NCI-H524 (cell line): ENCODE measurements around the gene OR5B3.
"Not testable (repeated sequence)": the region's sequence is repeated elsewhere in the genome, so short reads cannot be mapped to it uniquely, and the experiment has no call there.

Source experiments
- DNase-seq, 2 experiments: peaks; one replicate each; lab custom pipeline; 2025; lab: John Stamatoyannopoulos, UW

OR5B3 gene

GRCh38 chr11:58406774-58407173, at the start of gene OR5B3:
Gene OR5B3 (minus strand): TSS chr11:58406874. CDS start chr11:58403409, 3,465 bp downstream.
- DNase-seq = no peak

DNA sequence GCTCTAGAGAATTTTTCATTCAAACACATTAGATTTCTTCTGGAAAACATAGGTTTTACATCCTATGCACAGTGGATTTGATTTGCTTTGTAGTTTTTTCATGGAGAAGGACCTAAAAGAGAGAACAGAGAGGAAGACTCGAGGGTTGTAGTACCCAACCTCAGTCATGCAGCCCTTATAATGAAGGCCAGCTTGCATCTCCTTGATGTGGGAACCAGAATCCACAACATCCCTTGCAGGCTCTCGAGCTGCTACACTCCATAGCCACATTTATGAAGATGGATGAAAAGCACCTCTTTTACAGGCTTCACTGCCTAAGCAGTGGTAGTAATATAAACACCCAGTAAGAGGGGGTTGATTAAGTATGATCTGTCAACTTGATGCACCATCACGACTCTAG, 44.9 kb upstream of the OR5B3 start:
- DNase-seq = no peak

DNA sequence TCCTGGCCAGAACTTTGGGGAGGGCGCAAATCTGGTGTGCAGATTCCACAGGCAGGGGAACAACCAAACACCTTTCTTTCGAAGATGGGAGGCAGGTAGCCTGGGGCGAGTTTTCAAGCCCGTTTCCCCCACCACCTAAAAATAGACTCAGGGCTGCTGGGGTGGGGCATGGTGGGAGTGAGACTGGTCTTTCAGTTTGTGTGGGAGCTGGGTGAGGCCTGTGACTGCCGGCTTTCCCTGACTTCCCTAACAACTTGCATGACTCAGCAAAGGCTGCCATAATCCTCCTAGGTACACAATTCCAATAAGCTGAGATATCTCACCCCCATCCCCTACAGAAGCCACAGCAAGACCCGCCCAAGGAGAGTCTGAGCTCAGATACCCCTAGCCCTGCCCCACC, 39.6 kb upstream of the OR5B3 start:
- no peak for DNase-seq

GRCh38 chr11:58444300-58444699, 37.6 kb upstream of the OR5B3 start:
- DNase-seq = no peak

DNA sequence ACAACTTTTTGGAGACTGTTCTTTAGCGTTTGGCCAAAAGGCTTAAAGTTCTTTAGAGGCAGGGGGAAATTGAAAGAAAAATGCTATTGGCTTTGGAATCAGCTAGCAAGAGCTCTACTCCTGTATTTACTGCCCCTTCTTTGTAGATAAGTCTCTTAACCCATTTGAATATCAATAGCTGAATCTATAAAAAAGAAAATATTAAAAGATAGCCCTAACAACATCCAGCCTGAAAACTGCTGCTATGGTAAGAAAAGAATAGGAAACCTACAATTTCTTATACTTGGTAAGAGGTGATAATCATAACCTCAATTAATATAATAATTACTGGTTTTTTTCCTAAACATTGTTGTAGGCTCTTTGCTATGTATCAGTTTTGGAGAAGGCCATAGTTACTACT, 35.5 kb upstream of the OR5B3 start, which contains the start of gene OR5B12:
OR5B12 (minus strand) TSS at position 101 of the 400 bp plus-strand sequence. CDS start 2,085 bp downstream, outside the sequence.
- DNase-seq = no peak

DNA sequence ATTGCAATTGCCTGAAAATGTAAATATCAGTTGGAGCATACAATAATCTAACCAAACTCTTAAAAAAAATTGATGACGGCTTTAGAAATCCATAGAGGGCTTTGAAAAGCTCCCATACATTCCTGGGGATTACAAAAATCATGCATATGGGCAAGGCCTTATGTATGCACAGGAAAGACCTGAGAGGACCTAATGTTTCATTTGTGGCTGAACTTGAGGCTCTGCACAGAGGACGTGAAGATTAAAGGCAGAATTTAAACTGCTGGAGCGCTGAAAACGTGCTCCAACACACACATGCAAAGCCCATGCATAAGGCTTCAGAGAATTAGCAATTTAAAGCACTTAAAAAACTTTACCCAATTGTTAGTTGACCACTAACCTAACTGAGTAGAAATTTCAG, 31.8 kb upstream of the OR5B3 start:
- no peak for DNase-seq

- no peak for DNase-seq
These were observed 27.5 kb upstream of the OR5B3 start for GRCh38 chr11:58434217-58434616.

- DNase-seq = no peak
These were observed 27.0 kb upstream of the OR5B3 start for GRCh38 chr11:58433638-58434203.

DNA sequence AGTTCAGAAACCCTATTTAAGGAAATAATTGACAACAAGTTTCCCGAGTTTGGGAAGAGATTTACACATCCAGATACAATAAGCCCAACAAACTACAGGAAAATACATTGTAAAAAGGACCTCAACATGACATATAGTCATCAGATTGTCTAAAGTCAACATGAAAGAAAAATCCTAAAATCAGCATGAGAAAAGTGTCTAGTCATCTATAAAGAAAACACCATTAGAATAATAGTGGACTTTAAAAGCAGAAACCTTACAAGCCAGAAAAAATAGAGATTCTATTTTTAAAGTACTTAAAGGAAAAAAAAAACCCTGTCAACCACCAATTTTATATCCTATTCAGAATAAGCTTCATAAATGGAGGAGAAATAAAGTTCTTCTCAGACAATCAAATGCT, 22.6 kb upstream of the OR5B3 start:
- no peak for DNase-seq

DNA sequence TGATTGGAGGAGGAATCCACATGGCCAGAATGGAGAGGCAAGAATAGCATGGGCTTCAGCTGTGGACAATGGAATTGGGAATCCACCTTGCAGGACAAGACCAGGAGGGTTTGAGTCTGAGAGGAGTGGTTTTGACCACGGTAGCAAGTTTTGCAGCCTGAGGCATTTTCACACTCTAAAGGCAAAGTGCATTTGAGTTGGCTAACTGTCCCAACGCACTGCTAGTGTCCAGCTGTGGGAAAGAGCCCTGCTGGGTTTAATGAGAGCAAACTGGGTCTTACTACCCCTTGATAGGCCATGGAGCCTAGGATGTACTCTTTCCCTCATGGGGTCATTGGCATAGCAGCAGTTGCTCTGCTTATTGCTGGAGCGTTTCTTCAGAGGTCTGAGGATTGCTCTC, 21.3 kb upstream of the OR5B3 start, which contains the start of gene OR5B2:
OR5B2 (minus strand) TSS at position 101 of the 400 bp plus-strand sequence. CDS start 4,860 bp downstream, outside the sequence.
- no peak for DNase-seq

GRCh38 chr11:58399622-58400021, 7.1 kb downstream of the OR5B3 start:
- DNase-seq = not testable (repeated sequence)

GRCh38 chr11:58395581-58395980, 11.1 kb downstream of the OR5B3 start:
- DNase-seq = no peak

DNA sequence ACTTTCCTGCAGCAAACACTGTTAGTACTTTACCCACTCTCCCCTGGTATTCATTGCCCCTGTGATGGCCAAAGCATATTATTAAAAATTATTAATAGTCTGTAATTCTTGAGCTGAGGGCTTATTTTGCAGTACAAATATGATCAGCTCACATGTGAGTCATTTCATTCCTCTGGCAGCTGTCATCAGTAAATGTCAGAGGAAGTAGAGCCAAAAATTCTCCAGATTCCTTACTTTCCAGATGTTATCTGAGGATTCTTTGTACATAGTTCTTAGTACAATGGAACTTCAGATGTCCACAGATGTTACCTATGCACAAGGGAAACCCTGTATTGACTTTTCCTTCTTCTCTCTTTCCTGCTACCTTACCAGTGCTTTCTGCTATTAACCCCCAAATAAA, 12.5 kb downstream of the OR5B3 start:
- no peak for DNase-seq

GRCh38 chr11:58392746-58393145, 13.9 kb downstream of the OR5B3 start:
- DNase-seq = no peak

GRCh38 chr11:58391879-58392278, 14.8 kb downstream of the OR5B3 start:
- no peak for DNase-seq

GRCh38 chr11:58390551-58391063, 16.1 kb downstream of the OR5B3 start:
- DNase-seq = no peak

DNA sequence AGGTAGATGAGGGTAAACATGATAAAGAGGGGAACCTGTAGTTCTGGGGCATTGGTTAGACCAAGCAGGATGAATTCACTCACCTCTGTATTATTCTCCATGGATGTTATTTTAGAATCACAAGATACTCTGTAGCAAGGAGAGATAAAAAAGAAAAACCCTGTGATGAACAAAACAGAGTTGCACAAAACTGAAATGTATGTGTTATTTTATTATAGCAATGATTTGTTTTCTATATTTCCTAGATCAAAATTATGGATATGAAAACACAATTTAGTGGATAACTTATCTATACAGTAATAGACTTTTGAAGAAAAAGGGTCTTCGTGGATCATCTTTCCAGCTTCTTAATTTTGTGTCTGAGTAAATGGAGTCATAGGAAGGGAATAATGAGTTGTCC, 47.7 kb downstream of the OR5B3 start, which contains the start of gene OR5B17:
OR5B17 (minus strand) TSS at position 101 of the 400 bp plus-strand sequence; CDS start at position 101, 0 bp downstream.
- DNase-seq = no peak

GRCh38 chr11:58354727-58355126, 51.9 kb downstream of the OR5B3 start:
- no peak for DNase-seq
